Gastrocnemius medialis (tissue), 4 donors: ENCODE data around the gene FBXO42.

Experiments used
- CTCF ChIP-seq, 5 experiments: fragments of 450-650 bp in 3 of 5; fragments of 200-600 bp in 2 of 5; sonication (generic) in 2 of 5; IDR thresholded peaks in 4 of 5; conservative IDR thresholded peaks in 1 of 5; 1 replicate in 4 of 5; 2 replicates in 1 of 5; pipeline ENCODE4 v1.5.1; 2016 to 2019; ENCODE audit warnings: antibody characterized with exemption in 5 of 5, mild to moderate bottlenecking in 3 of 5, moderate library complexity in 3 of 5
- POLR2A ChIP-seq, 2 donors: fragments of 450-650 bp; IDR thresholded peaks; one replicate each; pipeline ENCODE4 v1.6.1; 2017; ENCODE audit warnings: antibody characterized with exemption in 2 of 2, mild to moderate bottlenecking in 2 of 2, moderate library complexity in 2 of 2

- no peak for TF ChIP-seq CTCF (IDR thresholded peaks at IDR 0.05 in 4 of 5, conservative IDR thresholded peaks at IDR 0.05 in 1 of 5)
- no peak for TF ChIP-seq POLR2A (IDR thresholded peaks at IDR 0.05)
Measured at GRCh38 chr1:16374266-16374665, 22.0 kb upstream of the FBXO42 start.
